ENCODE results near the gene ETV7.
"Not testable (repeated sequence)": the region's sequence is repeated elsewhere in the genome, so short reads cannot be mapped to it uniquely, and the experiment has no call there.

The ETV7 gene

DNA sequence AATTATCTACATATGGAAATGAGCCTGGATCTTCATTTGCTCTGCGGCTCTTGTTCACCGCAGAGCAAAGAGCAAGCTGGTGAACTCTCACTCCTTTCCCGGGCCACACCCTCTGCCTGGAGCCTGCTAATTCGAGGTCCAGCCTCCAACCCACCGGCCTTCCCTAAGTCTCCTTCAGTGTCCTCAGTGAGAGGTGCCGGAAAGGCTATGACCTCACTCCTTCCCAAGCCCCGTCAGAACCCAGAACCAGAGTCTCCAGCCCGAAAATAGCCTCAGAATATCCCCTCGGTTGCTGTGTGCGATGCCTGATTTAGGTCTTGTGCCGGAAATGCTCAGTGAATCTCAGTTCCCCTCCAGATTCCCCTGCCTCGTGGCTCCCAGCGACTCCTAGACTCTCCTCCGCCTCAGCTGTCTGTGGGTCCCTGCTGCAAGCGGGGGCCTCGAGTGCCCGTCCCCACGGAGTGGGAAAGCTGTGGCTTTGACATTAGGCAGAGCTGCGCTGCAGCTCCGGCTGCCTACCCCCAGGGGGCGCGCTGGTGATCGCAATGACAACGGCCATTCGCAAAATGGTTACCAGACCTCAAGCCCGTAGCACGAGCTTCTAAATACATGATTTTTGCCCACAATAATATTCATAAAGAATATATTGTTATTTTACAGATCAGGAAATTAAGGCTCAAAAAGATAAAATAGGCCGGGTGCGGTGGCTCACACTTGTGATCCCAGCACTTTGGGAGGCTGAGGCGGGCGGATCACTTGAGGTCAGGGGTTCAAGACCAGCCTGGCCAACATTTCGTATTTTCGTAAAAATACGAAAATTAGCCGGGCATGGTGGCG lies 46.6 kb downstream of the ETV7 start:
- Histone ChIP-seq H3K9ac (ENCODE audit: insufficient read length) (no peak overlapping the region), H3K9me3 (ENCODE audit: low read depth, low read length) (no peaks in the 10 kb centered on the region), H3K36me3 (ENCODE audit: insufficient read depth, low read length) (no peaks in the 10 kb centered on the region), H3K4me3 (no peak overlapping the region), H3K27ac (no peak overlapping the region)
- no peak for DNase-seq (ENCODE audit: low read depth, low spot score)
- TF ChIP-seq EZH2 (IDR thresholded peaks at IDR 0.05) = no peak
- TF ChIP-seq POLR2AphosphoS5 (IDR thresholded peaks at IDR 0.05; ENCODE audit: borderline replicate concordance, low read depth, low read length) = no peak
- TF ChIP-seq FOXP2 (optimal IDR thresholded peaks at IDR 0.05; ENCODE audit: control extremely low read depth, extremely low read length, insufficient read depth) = no peak

DNA sequence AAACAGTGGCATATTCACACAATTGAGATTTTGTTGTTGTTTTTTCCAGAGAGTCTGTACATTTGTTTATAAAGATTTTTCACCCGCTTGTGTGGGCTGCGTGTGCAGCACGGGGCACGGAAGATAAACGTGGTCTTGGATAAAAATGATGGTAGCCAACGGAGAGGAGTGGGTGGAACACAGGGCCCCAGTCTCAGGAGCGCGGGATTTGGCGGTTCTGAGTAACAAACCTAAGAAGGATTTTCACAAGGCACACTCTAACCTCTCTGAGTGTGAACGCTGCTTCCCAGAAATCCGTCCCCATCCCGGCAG lies 47.2 kb downstream of the ETV7 start:
- no peak for TF ChIP-seq EZH2 (IDR thresholded peaks at IDR 0.05)
- TF ChIP-seq FOXP2 (optimal IDR thresholded peaks at IDR 0.05; ENCODE audit: control extremely low read depth, extremely low read length, insufficient read depth) = no peak
- TF ChIP-seq POLR2AphosphoS5 (IDR thresholded peaks at IDR 0.05; ENCODE audit: borderline replicate concordance, low read depth, low read length) = no peak
- Histone ChIP-seq H3K9me3 (ENCODE audit: low read depth, low read length) (no peaks in the 10 kb centered on the region), H3K36me3 (ENCODE audit: insufficient read depth, low read length) (no peaks in the 10 kb centered on the region), H3K27ac (no peak overlapping the region), H3K9ac (ENCODE audit: insufficient read length) (no peak overlapping the region), H3K4me3 (no peak overlapping the region)
- DNase-seq (ENCODE audit: low read depth, low spot score) = no peak

DNA sequence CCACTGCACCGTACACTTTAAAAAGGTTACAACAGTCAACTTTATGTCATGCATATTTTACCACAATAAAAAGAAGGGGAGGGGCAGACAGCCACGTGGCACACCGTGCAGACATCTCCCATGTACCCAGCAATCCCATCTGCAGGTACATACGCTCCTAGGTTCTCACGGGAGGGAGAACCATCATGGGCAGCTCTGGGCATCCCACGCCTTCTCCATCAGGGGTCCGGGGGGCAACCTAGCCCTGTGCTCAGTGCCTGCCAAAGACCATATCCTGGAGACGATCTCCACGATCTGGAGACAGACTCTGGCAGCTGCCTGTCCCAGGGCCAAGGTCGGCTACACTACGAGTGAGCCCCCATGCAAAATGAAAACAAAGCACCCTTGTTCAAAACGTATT lies 48.3 kb downstream of the ETV7 start:
- TF ChIP-seq POLR2AphosphoS5 (IDR thresholded peaks at IDR 0.05; ENCODE audit: borderline replicate concordance, low read depth, low read length) (no peak), EZH2 (IDR thresholded peaks at IDR 0.05) (no peak)
- H3K27ac ChIP-seq = no peak overlapping the region
- DNase-seq (ENCODE audit: low read depth, low spot score) = no peak
- no peaks in the 10 kb centered on the region for H3K9me3 ChIP-seq (ENCODE audit: low read depth, low read length)
- no peaks in the 10 kb centered on the region for H3K36me3 ChIP-seq (ENCODE audit: insufficient read depth, low read length)
- no peak overlapping the region for H3K9ac ChIP-seq (ENCODE audit: insufficient read length)
- H3K4me3 ChIP-seq = no peak overlapping the region

DNA sequence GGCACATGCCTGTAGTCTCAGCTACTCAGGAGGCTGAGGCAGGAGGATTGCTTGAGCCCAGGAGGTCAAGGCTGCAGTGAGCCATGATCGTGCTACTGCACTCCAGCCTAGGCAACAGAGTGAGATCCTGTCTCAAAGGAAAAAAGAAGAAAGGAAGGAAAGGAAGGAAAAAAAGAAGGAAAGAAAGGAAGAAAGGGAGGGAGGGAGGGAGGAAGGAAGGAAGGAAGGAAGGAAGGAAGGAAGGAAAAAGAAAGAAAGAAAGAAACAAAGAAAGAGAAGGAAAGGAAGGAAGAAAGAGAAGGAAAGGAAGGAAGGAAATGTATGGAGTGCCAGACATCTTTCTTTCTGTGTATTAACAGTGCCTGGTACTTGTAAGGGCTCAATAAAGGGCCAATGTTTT lies 49.2 kb downstream of the ETV7 start:
- H3K4me3 ChIP-seq; DNase-seq (ENCODE audit: low read depth, low spot score); H3K36me3 ChIP-seq (ENCODE audit: insufficient read depth, low read length); H3K9ac ChIP-seq (ENCODE audit: insufficient read length); H3K9me3 ChIP-seq (ENCODE audit: low read depth, low read length); H3K27ac ChIP-seq: not testable (repeated sequence)

DNA sequence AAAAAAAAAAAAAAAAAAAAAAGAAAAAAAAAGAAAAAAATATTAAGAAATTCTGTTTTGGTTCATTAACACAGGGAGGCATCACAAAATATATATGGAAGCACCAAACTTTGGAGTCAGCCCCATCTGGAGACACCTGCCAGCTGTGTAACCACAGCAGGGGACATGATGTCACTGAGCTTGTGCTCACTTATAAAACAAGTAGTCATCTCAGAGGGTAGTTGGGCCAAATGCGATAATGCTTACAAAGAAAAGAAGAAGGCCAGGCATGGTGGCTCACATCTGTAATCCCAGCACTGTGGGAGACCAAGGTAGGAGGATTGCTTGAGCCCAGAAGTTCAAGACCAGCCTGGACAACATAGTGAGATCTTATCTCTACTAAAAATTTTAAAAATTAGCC lies 49.7 kb downstream of the ETV7 start:
- no peak overlapping the region for H3K4me3 ChIP-seq
- DNase-seq (ENCODE audit: low read depth, low spot score) = no peak
- no peaks in the 10 kb centered on the region for H3K36me3 ChIP-seq (ENCODE audit: insufficient read depth, low read length)
- H3K9ac ChIP-seq (ENCODE audit: insufficient read length) = no peak overlapping the region
- no peak overlapping the region for H3K27ac ChIP-seq
- TF ChIP-seq POLR2AphosphoS5 (IDR thresholded peaks at IDR 0.05; ENCODE audit: borderline replicate concordance, low read depth, low read length) (no peak), FOXP2 (optimal IDR thresholded peaks at IDR 0.05; ENCODE audit: control extremely low read depth, extremely low read length, insufficient read depth) (no peak), EZH2 (IDR thresholded peaks at IDR 0.05) (no peak)
- no peaks in the 10 kb centered on the region for H3K9me3 ChIP-seq (ENCODE audit: low read depth, low read length)

DNA sequence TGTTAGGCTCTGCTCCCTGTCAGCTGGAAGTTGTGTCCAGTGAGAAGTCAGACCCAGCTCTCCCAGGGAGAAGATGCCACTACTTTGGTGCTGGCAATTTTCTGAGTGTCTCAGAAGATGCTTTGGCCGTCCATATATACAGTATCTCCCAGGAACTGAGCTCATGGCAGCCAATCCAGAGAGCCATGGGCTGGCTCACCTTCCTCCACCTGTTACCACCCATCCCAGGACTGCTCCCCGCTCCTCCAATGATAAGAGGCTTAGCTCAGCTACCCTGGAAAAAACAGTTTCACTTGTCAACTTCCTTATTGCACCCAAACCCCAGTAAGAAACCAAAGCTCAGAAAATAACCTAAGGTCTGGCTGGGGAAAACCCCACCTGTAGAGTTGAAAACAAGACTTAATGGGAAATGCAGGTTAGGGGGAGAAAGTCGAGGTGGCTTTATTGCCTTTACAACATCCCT lies 50.7 kb downstream of the ETV7 start, which contains the start of gene BNIP5:
Gene BNIP5, minus strand, starts transcription at position 110 of the 463 bp plus-strand sequence. CDS start 6,198 bp downstream, outside the sequence.
- TF ChIP-seq FOXP2 (optimal IDR thresholded peaks at IDR 0.05; ENCODE audit: control extremely low read depth, extremely low read length, insufficient read depth) (no peak), POLR2AphosphoS5 (IDR thresholded peaks at IDR 0.05; ENCODE audit: borderline replicate concordance, low read depth, low read length) (no peak), EZH2 (IDR thresholded peaks at IDR 0.05) (no peak)
- Histone ChIP-seq H3K9ac (ENCODE audit: insufficient read length) (no peak within 1 kb of the TSS), H3K4me3 (no peak within 1 kb of the TSS), H3K27ac (no peak within 1 kb of the TSS), H3K9me3 (ENCODE audit: low read depth, low read length) (no peaks in the 10 kb centered on the region), H3K36me3 (ENCODE audit: insufficient read depth, low read length) (no peaks in the 10 kb centered on the region)
- no peak for DNase-seq (ENCODE audit: low read depth, low spot score)

DNA sequence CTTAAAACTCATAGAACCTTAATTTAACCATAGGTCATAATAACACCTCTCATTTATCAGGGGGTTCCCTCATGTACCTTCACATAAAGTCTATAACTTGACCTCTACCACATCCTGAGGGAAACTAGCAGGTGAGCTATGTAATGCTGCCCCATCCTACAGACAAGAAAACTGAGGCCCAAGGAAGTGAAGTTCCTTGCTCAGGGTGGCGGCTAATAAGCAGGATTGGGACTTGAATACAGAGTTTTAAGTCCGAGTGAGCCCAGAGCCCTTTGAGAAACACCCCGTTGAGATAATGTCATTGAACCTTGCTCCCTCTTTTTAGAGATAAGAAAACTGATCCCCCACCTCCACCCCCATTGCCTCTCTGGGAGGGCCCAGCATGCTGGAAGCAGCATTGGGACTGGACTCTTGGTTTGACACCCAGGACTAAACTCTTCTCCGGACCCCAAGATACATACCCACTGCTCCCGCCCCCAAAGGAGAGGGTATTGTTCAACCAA lies 51.2 kb downstream of the ETV7 start:
- no peak for DNase-seq (ENCODE audit: low read depth, low spot score)
- Histone ChIP-seq H3K4me3 (no peak overlapping the region), H3K27ac (no peak overlapping the region), H3K9ac (ENCODE audit: insufficient read length) (no peak overlapping the region), H3K9me3 (ENCODE audit: low read depth, low read length) (no peaks in the 10 kb centered on the region), H3K36me3 (ENCODE audit: insufficient read depth, low read length) (no peaks in the 10 kb centered on the region)
- TF ChIP-seq EZH2 (IDR thresholded peaks at IDR 0.05) = no peak
- TF ChIP-seq POLR2AphosphoS5 (IDR thresholded peaks at IDR 0.05; ENCODE audit: borderline replicate concordance, low read depth, low read length) = no peak
- no peak for TF ChIP-seq FOXP2 (optimal IDR thresholded peaks at IDR 0.05; ENCODE audit: control extremely low read depth, extremely low read length, insufficient read depth)

DNA sequence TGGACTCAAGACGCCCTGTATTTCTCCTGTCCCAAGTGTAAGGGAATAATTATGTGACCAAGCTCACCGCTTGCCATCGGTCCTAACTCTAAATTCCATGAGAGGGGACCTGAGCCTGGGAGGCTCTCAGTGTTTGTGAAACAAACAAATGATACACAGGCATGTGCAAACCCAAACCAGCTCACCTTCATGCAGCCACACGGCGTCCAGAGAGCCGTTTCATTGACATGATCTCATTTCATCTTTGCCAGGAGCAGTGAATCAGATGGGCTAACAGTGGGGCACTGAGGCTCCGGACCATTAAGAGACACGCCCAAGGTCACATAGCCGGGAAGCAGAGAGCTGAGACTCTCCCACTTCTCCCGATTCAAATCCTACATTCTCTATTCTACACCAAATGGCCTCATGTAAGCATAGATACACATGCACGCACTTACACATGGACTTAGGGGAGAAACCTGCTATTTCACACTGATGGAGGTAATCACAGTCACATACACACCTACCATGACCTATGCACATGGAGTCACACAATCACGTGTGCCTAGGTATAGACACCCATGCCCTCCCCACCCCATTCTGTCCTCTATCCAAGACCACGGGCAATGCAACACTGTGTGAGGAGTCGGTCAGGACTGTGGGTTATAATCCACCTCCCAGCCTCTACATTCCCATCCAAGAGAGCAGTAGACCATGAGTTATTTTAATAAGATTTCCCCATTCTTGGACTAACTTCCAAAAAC lies 51.8 kb downstream of the ETV7 start:
- Histone ChIP-seq H3K4me3 (no peak overlapping the region), H3K27ac (no peak overlapping the region)
- DNase-seq (ENCODE audit: low read depth, low spot score) = no peak

More for the DNA sequence above, 51.8 kb downstream of the ETV7 start:
- Histone ChIP-seq H3K36me3 (ENCODE audit: insufficient read depth, low read length) (no peaks in the 10 kb centered on the region), H3K9ac (ENCODE audit: insufficient read length) (no peak overlapping the region), H3K9me3 (ENCODE audit: low read depth, low read length) (no peaks in the 10 kb centered on the region)
- TF ChIP-seq EZH2 (IDR thresholded peaks at IDR 0.05) = no peak
- TF ChIP-seq FOXP2 (optimal IDR thresholded peaks at IDR 0.05; ENCODE audit: control extremely low read depth, extremely low read length, insufficient read depth) = no peak
- TF ChIP-seq POLR2AphosphoS5 (IDR thresholded peaks at IDR 0.05; ENCODE audit: borderline replicate concordance, low read depth, low read length) = no peak

Measured in SK-N-MC (cell line).